Measurements from ENCODE around the gene GLDC.

The GLDC gene

DNA sequence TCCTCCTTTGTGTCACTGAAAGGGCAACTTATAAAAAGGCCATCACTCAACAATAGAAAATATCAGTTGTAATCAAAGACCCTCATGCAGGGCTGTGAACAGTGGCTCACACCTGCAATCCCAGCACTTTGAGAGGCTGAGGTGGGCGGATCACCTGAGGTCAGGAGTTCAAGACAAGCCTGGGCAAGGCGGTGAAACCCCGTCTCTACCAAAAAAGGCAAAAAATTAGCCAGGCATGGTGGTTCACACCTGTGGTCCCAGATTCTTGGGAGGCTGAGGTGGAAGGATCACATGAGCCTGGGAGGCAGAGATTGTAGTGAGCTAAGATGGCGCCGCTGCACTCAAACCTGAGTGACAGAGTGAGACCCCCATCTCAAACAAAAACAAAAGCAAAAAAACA lies 24.7 kb downstream of the GLDC start:
- Histone ChIP-seq H3K27ac (ENCODE audit: low read depth, low read length) (no peak overlapping the region), H3K4me3 (ENCODE audit: low read depth, low read length) (no peak overlapping the region), H2AFZ (ENCODE audit: low read length, unreplicated experiment) (no peak overlapping the region), H3K4me1 (ENCODE audit: control insufficient read depth, insufficient read depth, low read length, unreplicated experiment) (no peaks in the 10 kb centered on the region), H3K27me3 (ENCODE audit: insufficient read depth, low read length) (peaks cover 12% of the 10 kb centered on the region), H3K36me3 (ENCODE audit: insufficient read depth, low read length) (no peaks in the 10 kb centered on the region), H3K79me2 (ENCODE audit: control insufficient read depth, insufficient read depth, low read length, unreplicated experiment) (no peaks in the 10 kb centered on the region)

DNA sequence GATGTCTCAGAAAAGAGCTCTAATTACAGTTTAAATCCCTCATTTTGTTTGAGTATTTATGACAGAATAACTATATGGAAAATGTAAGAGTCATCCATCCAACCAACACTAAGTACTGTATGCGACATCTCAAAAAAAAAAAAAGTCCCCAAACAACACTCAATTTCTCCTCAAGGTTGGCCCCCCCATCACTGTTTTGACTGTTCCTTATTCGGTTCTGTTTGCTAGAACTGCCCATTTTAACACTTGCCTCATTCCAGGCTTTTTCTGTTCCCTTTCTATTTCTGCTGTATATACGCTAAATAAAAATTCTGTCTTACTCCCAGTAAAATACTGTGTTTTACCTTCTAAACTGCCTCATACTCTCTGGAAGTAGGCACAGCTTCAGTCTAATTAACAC lies 25.2 kb downstream of the GLDC start:
- H3K27ac ChIP-seq (ENCODE audit: low read depth, low read length) = no peak overlapping the region
- peaks cover 8% of the 10 kb centered on the region for H3K27me3 ChIP-seq (ENCODE audit: insufficient read depth, low read length)
- H2AFZ ChIP-seq (ENCODE audit: low read length, unreplicated experiment) = no peak overlapping the region
- H3K4me1 ChIP-seq (ENCODE audit: control insufficient read depth, insufficient read depth, low read length, unreplicated experiment) = no peaks in the 10 kb centered on the region
- no peaks in the 10 kb centered on the region for H3K79me2 ChIP-seq (ENCODE audit: control insufficient read depth, insufficient read depth, low read length, unreplicated experiment)
- no peaks in the 10 kb centered on the region for H3K36me3 ChIP-seq (ENCODE audit: insufficient read depth, low read length)
- no peak overlapping the region for H3K4me3 ChIP-seq (ENCODE audit: low read depth, low read length)

DNA sequence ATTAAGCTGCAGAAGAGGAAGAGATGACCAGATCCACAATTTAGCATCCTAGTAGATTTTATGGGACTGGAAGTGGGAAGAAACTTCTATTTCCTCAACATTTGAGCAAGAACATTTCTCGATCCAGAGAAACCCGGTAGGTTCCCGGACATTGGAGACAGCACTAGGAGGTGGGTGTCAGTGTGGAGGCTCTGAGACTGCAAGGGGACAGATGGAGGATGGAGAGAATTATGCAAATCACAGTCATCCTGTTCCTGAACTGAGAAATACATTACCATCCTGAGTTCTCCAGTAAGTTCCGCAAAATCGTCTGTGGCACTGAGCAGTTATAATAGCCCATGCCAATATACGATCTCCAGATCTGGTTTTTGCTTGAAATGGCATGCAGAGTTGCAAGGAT lies 25.6 kb downstream of the GLDC start:
- Histone ChIP-seq H3K27me3 (ENCODE audit: insufficient read depth, low read length) (peaks cover 7% of the 10 kb centered on the region), H3K36me3 (ENCODE audit: insufficient read depth, low read length) (no peaks in the 10 kb centered on the region), H2AFZ (ENCODE audit: low read length, unreplicated experiment) (no peak overlapping the region), H3K4me3 (ENCODE audit: low read depth, low read length) (no peak overlapping the region), H3K27ac (ENCODE audit: low read depth, low read length) (no peak overlapping the region), H3K79me2 (ENCODE audit: control insufficient read depth, insufficient read depth, low read length, unreplicated experiment) (no peaks in the 10 kb centered on the region), H3K4me1 (ENCODE audit: control insufficient read depth, insufficient read depth, low read length, unreplicated experiment) (no peaks in the 10 kb centered on the region)

DNA sequence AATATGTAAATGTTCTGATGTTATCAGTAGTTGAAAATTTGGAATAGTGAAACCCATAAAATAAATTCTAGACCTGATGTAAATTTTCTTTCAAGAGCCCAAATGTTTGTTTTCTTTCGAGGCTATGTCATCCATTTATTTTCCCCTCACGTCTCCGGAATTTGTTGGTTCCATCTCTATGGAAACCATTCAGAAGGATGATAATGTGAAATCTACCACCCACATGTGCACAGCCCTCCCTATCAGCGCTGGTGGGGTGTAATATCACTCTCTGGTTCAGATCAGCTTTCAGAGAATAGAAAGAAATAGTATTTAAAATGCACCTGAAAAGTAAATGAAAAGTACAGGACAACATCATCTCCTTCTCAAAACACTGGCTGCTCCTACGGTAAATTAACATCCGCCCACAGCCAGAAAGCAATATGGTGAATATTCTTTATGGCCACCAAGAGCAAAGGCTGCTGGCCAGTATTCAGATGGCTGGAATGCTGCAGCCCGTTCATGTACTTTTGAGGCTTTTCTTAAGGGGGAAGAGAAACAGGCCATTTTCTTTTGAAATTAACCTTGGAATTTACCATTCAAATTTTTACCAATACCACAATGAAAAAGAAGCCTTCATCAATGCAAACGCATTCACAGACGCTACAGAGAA lies 28.5 kb downstream of the GLDC start:
- H3K4me1 ChIP-seq (ENCODE audit: control insufficient read depth, insufficient read depth, low read length, unreplicated experiment) = no peaks in the 10 kb centered on the region
- H3K4me3 ChIP-seq (ENCODE audit: low read depth, low read length) = no peak overlapping the region
- H2AFZ ChIP-seq (ENCODE audit: low read length, unreplicated experiment) = no peak overlapping the region
- H3K36me3 ChIP-seq (ENCODE audit: insufficient read depth, low read length) = no peaks in the 10 kb centered on the region
- no peak overlapping the region for H3K27ac ChIP-seq (ENCODE audit: low read depth, low read length)
- peaks cover 4% of the 10 kb centered on the region for H3K27me3 ChIP-seq (ENCODE audit: insufficient read depth, low read length)
- H3K79me2 ChIP-seq (ENCODE audit: control insufficient read depth, insufficient read depth, low read length, unreplicated experiment) = no peaks in the 10 kb centered on the region

DNA sequence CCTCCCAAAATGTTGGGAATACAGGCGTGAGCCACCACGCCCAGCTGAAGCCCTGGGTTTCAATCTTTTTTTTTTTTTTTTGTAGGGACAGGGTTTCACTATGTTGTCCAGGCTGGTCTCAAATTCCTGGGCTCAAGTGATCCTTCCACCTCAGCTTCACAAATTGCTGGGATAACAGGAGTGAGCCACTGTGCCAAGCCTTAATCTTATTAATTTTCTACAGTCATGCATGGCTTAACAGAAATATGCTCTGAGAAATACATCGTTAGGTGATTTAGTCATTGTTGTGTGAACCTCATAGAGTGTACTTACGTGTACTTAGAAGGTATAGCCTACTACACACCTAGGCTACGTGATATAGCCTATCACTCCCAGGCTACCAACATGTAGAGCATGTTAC lies 31.0 kb downstream of the GLDC start:
- Histone ChIP-seq H3K4me1 (ENCODE audit: control insufficient read depth, insufficient read depth, low read length, unreplicated experiment) (no peaks in the 10 kb centered on the region), H3K27me3 (ENCODE audit: insufficient read depth, low read length) (peaks cover 4% of the 10 kb centered on the region), H3K36me3 (ENCODE audit: insufficient read depth, low read length) (no peaks in the 10 kb centered on the region), H3K4me3 (ENCODE audit: low read depth, low read length) (no peak overlapping the region), H2AFZ (ENCODE audit: low read length, unreplicated experiment) (no peak overlapping the region), H3K27ac (ENCODE audit: low read depth, low read length) (no peak overlapping the region), H3K79me2 (ENCODE audit: control insufficient read depth, insufficient read depth, low read length, unreplicated experiment) (no peaks in the 10 kb centered on the region)

DNA sequence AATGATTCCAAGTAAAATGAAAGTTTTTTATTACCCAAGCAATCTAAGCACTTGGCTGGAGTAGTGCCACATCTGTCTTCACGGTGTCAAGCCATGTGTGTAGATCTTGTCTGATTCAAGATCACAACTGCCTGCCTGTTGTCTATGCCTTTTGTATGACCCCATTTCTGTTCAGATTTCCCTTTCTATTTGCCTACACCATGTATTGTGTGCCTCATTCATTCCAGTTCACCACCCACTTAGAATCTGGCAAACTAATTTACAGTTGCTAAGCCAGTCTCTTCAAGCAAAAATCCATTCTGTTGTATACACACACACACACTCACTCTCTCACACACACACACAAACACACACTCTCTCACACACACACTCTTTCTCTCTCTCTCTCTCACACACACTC lies 33.7 kb downstream of the GLDC start:
- Histone ChIP-seq H3K27ac (ENCODE audit: low read depth, low read length) (no peak overlapping the region), H3K79me2 (ENCODE audit: control insufficient read depth, insufficient read depth, low read length, unreplicated experiment) (no peaks in the 10 kb centered on the region), H3K4me1 (ENCODE audit: control insufficient read depth, insufficient read depth, low read length, unreplicated experiment) (no peaks in the 10 kb centered on the region), H2AFZ (ENCODE audit: low read length, unreplicated experiment) (no peak overlapping the region), H3K36me3 (ENCODE audit: insufficient read depth, low read length) (no peaks in the 10 kb centered on the region), H3K27me3 (ENCODE audit: insufficient read depth, low read length) (no peaks in the 10 kb centered on the region), H3K4me3 (ENCODE audit: low read depth, low read length) (no peak overlapping the region)

DNA sequence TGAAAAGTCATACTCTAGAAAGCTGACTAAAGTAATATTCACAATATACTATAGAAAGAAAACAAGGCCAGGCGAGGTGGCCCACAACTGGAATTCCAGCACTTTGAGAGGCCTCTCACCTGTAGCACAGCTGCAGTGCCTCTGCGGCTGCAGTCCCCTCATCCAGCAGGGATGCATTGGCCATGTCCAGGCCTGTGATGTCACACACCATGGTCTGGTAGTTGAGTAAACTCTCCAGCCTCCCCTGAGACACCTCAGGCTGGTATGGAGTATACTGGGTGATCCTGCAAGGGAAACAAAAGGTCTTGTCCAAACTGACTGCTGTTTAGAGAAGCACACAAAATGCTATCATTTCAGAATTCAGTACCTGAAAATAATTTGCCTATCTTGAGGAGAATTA lies 35.5 kb downstream of the GLDC start:
- Histone ChIP-seq H3K27me3 (ENCODE audit: insufficient read depth, low read length) (no peaks in the 10 kb centered on the region), H3K27ac (ENCODE audit: low read depth, low read length) (no peak overlapping the region), H3K79me2 (ENCODE audit: control insufficient read depth, insufficient read depth, low read length, unreplicated experiment) (no peaks in the 10 kb centered on the region), H3K36me3 (ENCODE audit: insufficient read depth, low read length) (no peaks in the 10 kb centered on the region), H2AFZ (ENCODE audit: low read length, unreplicated experiment) (no peak overlapping the region), H3K4me1 (ENCODE audit: control insufficient read depth, insufficient read depth, low read length, unreplicated experiment) (no peaks in the 10 kb centered on the region), H3K4me3 (ENCODE audit: low read depth, low read length) (no peak overlapping the region)

DNA sequence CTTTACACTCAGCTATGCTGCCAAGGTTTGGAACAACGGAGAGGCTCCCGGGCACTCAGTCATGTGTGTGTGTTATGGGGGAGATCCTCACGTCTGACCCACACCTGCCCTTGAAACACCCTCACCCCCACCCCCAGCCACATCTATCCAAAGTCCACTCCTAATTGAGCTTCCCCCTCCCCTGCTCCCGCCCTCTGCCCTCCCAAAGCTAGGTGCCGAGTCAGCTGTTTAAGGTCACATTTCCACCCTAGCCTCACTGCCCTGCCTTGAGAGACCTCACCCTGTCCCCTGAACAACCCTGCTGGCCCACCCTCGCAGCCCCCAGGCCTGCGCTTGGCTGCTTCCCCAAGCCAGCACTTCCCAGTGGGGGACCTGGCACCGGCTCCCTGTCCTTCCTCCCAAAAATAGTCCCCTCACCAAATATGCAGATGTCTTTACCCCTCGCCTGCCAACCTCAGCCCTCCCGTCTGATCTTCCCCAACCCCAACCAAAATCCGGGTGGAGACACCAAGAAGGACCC lies 36.0 kb downstream of the GLDC start:
- no peak overlapping the region for H3K27ac ChIP-seq (ENCODE audit: low read depth, low read length)
- no peak overlapping the region for H2AFZ ChIP-seq (ENCODE audit: low read length, unreplicated experiment)
- H3K4me3 ChIP-seq (ENCODE audit: low read depth, low read length) = no peak overlapping the region
- H3K36me3 ChIP-seq (ENCODE audit: insufficient read depth, low read length) = no peaks in the 10 kb centered on the region
- H3K79me2 ChIP-seq (ENCODE audit: control insufficient read depth, insufficient read depth, low read length, unreplicated experiment) = no peaks in the 10 kb centered on the region
- no peaks in the 10 kb centered on the region for H3K4me1 ChIP-seq (ENCODE audit: control insufficient read depth, insufficient read depth, low read length, unreplicated experiment)
- H3K27me3 ChIP-seq (ENCODE audit: insufficient read depth, low read length) = no peaks in the 10 kb centered on the region

DNA sequence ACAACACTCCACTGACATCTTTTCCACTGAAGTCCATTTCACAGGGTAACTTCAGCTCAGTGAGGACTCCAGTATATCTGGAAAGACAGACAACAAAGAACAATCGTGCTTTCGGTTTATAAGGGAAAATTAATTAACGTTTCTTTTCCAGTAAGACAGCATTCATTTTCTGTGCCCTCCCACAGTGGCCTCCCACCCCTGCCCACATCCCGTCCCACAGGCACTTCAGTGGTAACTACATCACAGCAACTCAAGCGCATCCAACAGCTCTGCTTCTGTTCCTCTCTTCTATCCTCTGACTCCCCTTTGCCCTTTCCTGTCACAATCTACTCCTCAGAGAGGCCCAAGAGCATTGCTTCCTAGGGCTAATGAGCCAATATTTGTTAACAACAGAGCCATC lies 40.3 kb downstream of the GLDC start:
- no peak overlapping the region for H3K4me3 ChIP-seq (ENCODE audit: low read depth, low read length)
- H3K27ac ChIP-seq (ENCODE audit: low read depth, low read length) = no peak overlapping the region

DNA sequence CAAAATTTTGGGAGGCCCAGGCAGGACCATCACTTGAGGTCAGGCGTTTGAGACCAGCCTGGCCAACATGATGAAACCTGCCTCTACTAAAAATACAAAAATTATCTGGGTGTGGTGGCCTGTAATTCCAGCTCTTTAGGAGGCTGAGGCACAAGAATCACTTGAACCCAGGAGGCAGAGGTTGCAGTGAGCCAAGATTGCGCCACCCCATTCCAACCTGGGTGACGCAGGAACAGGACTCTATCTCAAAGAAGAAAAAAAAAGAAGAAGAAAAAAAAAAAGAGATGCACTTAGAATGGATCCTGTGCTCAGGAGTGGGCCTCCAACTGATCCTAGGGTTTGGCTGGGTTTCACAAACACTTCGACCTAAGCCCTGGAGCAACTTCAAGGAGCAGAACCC lies 45.1 kb downstream of the GLDC start:
- Histone ChIP-seq H3K4me1 (ENCODE audit: control insufficient read depth, insufficient read depth, low read length, unreplicated experiment) (no peaks in the 10 kb centered on the region), H3K27ac (ENCODE audit: low read depth, low read length) (no peak overlapping the region), H2AFZ (ENCODE audit: low read length, unreplicated experiment) (no peak overlapping the region), H3K79me2 (ENCODE audit: control insufficient read depth, insufficient read depth, low read length, unreplicated experiment) (no peaks in the 10 kb centered on the region), H3K36me3 (ENCODE audit: insufficient read depth, low read length) (no peaks in the 10 kb centered on the region), H3K4me3 (ENCODE audit: low read depth, low read length) (no peak overlapping the region), H3K27me3 (ENCODE audit: insufficient read depth, low read length) (no peaks in the 10 kb centered on the region)

More for the DNA sequence above, 40.3 kb downstream of the GLDC start:
- H3K36me3 ChIP-seq (ENCODE audit: insufficient read depth, low read length) = no peaks in the 10 kb centered on the region
- no peaks in the 10 kb centered on the region for H3K79me2 ChIP-seq (ENCODE audit: control insufficient read depth, insufficient read depth, low read length, unreplicated experiment)
- H3K27me3 ChIP-seq (ENCODE audit: insufficient read depth, low read length) = no peaks in the 10 kb centered on the region
- no peaks in the 10 kb centered on the region for H3K4me1 ChIP-seq (ENCODE audit: control insufficient read depth, insufficient read depth, low read length, unreplicated experiment)
- H2AFZ ChIP-seq (ENCODE audit: low read length, unreplicated experiment) = no peak overlapping the region

DNA sequence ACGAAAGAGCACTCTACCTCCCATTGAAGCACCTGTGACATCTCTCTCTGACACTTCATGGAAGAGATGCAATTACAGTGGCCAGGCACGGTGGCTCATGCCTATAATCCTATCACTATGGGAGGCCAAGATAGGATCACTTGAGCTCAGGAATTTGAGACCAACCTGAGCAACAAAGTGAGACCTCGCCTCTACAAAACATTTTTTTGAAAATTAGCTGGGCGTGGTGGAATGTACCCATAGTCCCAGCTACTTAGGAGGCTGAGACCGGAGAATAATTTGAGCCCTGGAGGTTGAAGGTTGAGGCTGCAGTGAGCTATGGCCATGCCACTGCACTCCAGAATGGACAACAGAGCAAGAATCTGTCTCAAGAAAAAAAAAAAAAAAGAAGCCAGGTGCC lies 45.5 kb downstream of the GLDC start:
- no peaks in the 10 kb centered on the region for H3K79me2 ChIP-seq (ENCODE audit: control insufficient read depth, insufficient read depth, low read length, unreplicated experiment)
- H3K27me3 ChIP-seq (ENCODE audit: insufficient read depth, low read length) = no peaks in the 10 kb centered on the region
- H3K36me3 ChIP-seq (ENCODE audit: insufficient read depth, low read length) = no peaks in the 10 kb centered on the region
- H3K4me1 ChIP-seq (ENCODE audit: control insufficient read depth, insufficient read depth, low read length, unreplicated experiment) = no peaks in the 10 kb centered on the region
- no peak overlapping the region for H2AFZ ChIP-seq (ENCODE audit: low read length, unreplicated experiment)
- no peak overlapping the region for H3K27ac ChIP-seq (ENCODE audit: low read depth, low read length)
- no peak overlapping the region for H3K4me3 ChIP-seq (ENCODE audit: low read depth, low read length)
